ENCODE data around the gene ADAMTS1.

DNA sequence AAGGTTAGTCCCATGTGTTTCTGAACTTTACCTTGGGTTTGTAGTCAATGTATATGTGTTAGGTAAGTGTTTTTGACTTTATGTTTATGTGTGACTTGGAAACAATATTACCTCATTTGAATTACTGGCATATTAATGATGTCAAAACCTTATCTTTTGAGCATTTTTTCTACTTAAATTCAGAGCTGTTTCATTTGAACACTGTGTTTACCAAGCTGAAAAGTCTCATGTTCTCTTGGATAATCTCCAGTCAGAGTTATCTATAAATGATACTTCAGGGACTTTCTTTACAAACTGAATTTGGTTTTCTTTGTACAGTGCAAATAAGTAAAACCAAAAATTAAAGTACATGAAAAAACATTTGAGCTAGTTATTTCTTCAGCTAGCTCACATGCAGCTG is 30.0 kb downstream of the ADAMTS1 start:
- TF ChIP-seq CTCF (IDR thresholded peaks at IDR 0.05 in 4 of 5, conservative IDR thresholded peaks at IDR 0.05 in 1 of 5): no peak
- TF ChIP-seq POLR2A (IDR thresholded peaks at IDR 0.05): no peak
